Measurements from ENCODE around the gene KCTD2.

Gene KCTD2

GRCh38 chr17:75075597-75076336 lies 28.7 kb downstream of the KCTD2 start:
- Histone ChIP-seq H3K27ac (no peak overlapping the region), H3K9ac (no peak overlapping the region), H3K4me3 (no peak overlapping the region), H4K20me1 (no peaks in the 10 kb centered on the region), H3K36me3 (no peaks in the 10 kb centered on the region), H3K4me2 (no peak overlapping the region), H3K27me3 (peaks cover 41% of the 10 kb centered on the region), H3K9me3 (no peaks in the 10 kb centered on the region), H3K4me1 (peaks cover 32% of the 10 kb centered on the region)
- no peak for TF ChIP-seq Cebpa-rat (IDR thresholded peaks at IDR 0.05)

GRCh38 chr17:75077072-75077495 lies 30.1 kb downstream of the KCTD2 start:
- Histone ChIP-seq H3K9me3 (no peaks in the 10 kb centered on the region), H3K36me3 (no peaks in the 10 kb centered on the region), H3K9ac (no peak overlapping the region), H3K4me3 (peak overlapping the region; percentile 57), H3K4me2 (peak overlapping the region; percentile 80), H3K27ac (no peak overlapping the region), H4K20me1 (no peaks in the 10 kb centered on the region), H3K4me1 (peaks cover 32% of the 10 kb centered on the region), H3K27me3 (peaks cover 41% of the 10 kb centered on the region)
- no peak for TF ChIP-seq Cebpa-rat (IDR thresholded peaks at IDR 0.05)

GRCh38 chr17:75077496-75078283 lies 30.7 kb downstream of the KCTD2 start:
- Histone ChIP-seq H3K27me3 (peaks cover 41% of the 10 kb centered on the region), H3K4me1 (peaks cover 34% of the 10 kb centered on the region), H3K9me3 (no peaks in the 10 kb centered on the region), H3K4me3 (peak overlapping the region; percentile 57), H3K27ac (no peak overlapping the region), H3K36me3 (no peaks in the 10 kb centered on the region), H4K20me1 (no peaks in the 10 kb centered on the region), H3K9ac (no peak overlapping the region), H3K4me2 (peak overlapping the region; percentile 80)
- TF ChIP-seq Cebpa-rat (IDR thresholded peaks at IDR 0.05), result no peak

GRCh38 chr17:75078284-75079022 lies 31.4 kb downstream of the KCTD2 start:
- no peak overlapping the region; the same call in 1 of the 2 replicates for H3K4me3 ChIP-seq
- no peak overlapping the region for H3K27ac ChIP-seq
- peaks cover 41% of the 10 kb centered on the region for H3K27me3 ChIP-seq
- H3K36me3 ChIP-seq, result no peaks in the 10 kb centered on the region
- no peaks in the 10 kb centered on the region for H4K20me1 ChIP-seq
- TF ChIP-seq Cebpa-rat (IDR thresholded peaks at IDR 0.05), result no peak
- H3K9ac ChIP-seq, result no peak overlapping the region
- peak overlapping the region; percentile 80 for H3K4me2 ChIP-seq
- H3K9me3 ChIP-seq, result no peaks in the 10 kb centered on the region
- peaks cover 42% of the 10 kb centered on the region for H3K4me1 ChIP-seq

- Histone ChIP-seq H3K4me2 (peak overlapping the region; percentile 80), H3K36me3 (no peaks in the 10 kb centered on the region), H4K20me1 (no peaks in the 10 kb centered on the region), H3K27ac (no peak overlapping the region), H3K4me3 (no peak overlapping the region), H3K9me3 (no peaks in the 10 kb centered on the region), H3K9ac (no peak overlapping the region), H3K4me1 (peaks cover 47% of the 10 kb centered on the region), H3K27me3 (peaks cover 41% of the 10 kb centered on the region)
- TF ChIP-seq Cebpa-rat (IDR thresholded peaks at IDR 0.05), result no peak
These were observed 32.0 kb downstream of the KCTD2 start for GRCh38 chr17:75079023-75079373.

- H3K4me3 ChIP-seq, result no peak overlapping the region
- H4K20me1 ChIP-seq, result no peaks in the 10 kb centered on the region
- peaks cover 59% of the 10 kb centered on the region for H3K4me1 ChIP-seq
- H3K27me3 ChIP-seq, result peaks cover 30% of the 10 kb centered on the region
- no peak for TF ChIP-seq Cebpa-rat (IDR thresholded peaks at IDR 0.05)
- H3K9me3 ChIP-seq, result no peaks in the 10 kb centered on the region
- H3K9ac ChIP-seq, result no peak overlapping the region
- H3K4me2 ChIP-seq, result no peak overlapping the region
- no peak overlapping the region for H3K27ac ChIP-seq
- no peaks in the 10 kb centered on the region for H3K36me3 ChIP-seq
These were observed 34.9 kb downstream of the KCTD2 start for GRCh38 chr17:75081611-75082540.

- Histone ChIP-seq H3K4me1 (peaks cover 59% of the 10 kb centered on the region), H3K9me3 (no peaks in the 10 kb centered on the region), H4K20me1 (no peaks in the 10 kb centered on the region), H3K9ac (no peak overlapping the region), H3K4me2 (no peak overlapping the region), H3K27me3 (peaks cover 22% of the 10 kb centered on the region), H3K27ac (no peak overlapping the region), H3K4me3 (no peak overlapping the region), H3K36me3 (no peaks in the 10 kb centered on the region)
- no peak for TF ChIP-seq Cebpa-rat (IDR thresholded peaks at IDR 0.05)
These were observed 35.7 kb downstream of the KCTD2 start for GRCh38 chr17:75082683-75083082.

GRCh38 chr17:75084039-75084660 lies 37.1 kb downstream of the KCTD2 start:
- Histone ChIP-seq H3K27me3 (peaks cover 7% of the 10 kb centered on the region; the same call in 1 of the 2 replicates), H3K9ac (no peak overlapping the region), H3K27ac (0 out of 2 replicates have a peak overlapping the region, but pooled peaks have one; percentile 31), H3K4me1 (peaks cover 59% of the 10 kb centered on the region), H3K4me2 (peak overlapping the region; percentile 71), H3K9me3 (no peaks in the 10 kb centered on the region), H3K36me3 (no peaks in the 10 kb centered on the region), H4K20me1 (no peaks in the 10 kb centered on the region), H3K4me3 (no peak overlapping the region)
- no peak for TF ChIP-seq Cebpa-rat (IDR thresholded peaks at IDR 0.05)
